Metanephros (tissue), 2 donors: Measurements from ENCODE around the gene BCAR1. TPM values are rescaled to one million over a fixed set of nuclear protein-coding genes. Genes with fewer than 3 reads are reported as not detected.

ENCODE experiments used
- small RNA-seq: library from RNA; depleted of rRNA; stranded (forward); fragments of <200 nt; gene quantifications from one replicate; pipeline ENCODE3, GENCODE V24; 2014; ENCODE audit warnings: low replicate concordance
- total RNA-seq: library from RNA; depleted of rRNA; stranded (reverse); fragments of >200 nt; gene quantifications from one replicate; pipeline ENCODE4 v1.2.3, GENCODE V29; 2014

BCAR1 gene
- total RNA-seq = 77.0 TPM

GRCh38 chr16:75251280-75252048 lies at the start of gene BCAR1:
Gene BCAR1, minus strand, starts transcription at chr16:75251624. Its CDS starts 142 bp downstream, at chr16:75251482.

GRCh38 chr16:75218256-75219076 lies 33.0 kb downstream of the BCAR1 start, which contains the start of gene CTRB1:
Gene CTRB1, plus strand, starts transcription at chr16:75218988. Its CDS starts 20 bp downstream, at chr16:75219008.

GRCh38 chr16:75206749-75207451 lies 44.5 kb downstream of the BCAR1 start, which contains the start of gene CTRB2:
Gene CTRB2, minus strand, starts transcription at chr16:75207161. Its CDS starts 20 bp downstream, at chr16:75207141.

Small RNA genes lying within 50 kb of the gene (small RNA-seq; reads per million reads assigned to genes)
- gene RNU6-758P = not detected

Other genes with a start within 250 kb of the BCAR1 start
- 15.0 TPM for gene LDHD, start 134.8 kb downstream of the BCAR1 start, total RNA-seq
- gene ZFP1, start 103.1 kb downstream of the BCAR1 start, total RNA-seq = 20.3 TPM
- gene CTRB2, start 44.5 kb downstream of the BCAR1 start, total RNA-seq = not detected
- gene CTRB1, start 32.6 kb downstream of the BCAR1 start, total RNA-seq = not detected
- gene CFDP1, start 181.9 kb upstream of the BCAR1 start, total RNA-seq = 56.9 TPM
- gene TMEM170A, start 213.1 kb upstream of the BCAR1 start, total RNA-seq = 32.8 TPM
- gene CHST6, start 243.8 kb upstream of the BCAR1 start, total RNA-seq = 1.1 TPM